PFSK-1 (cell line): ENCODE measurements around the gene TTBK1.

ENCODE experiments used
- POLR2AphosphoS5 ChIP-seq: IDR thresholded peaks from 2 replicates; pipeline ENCODE4 v1.6.1; 2012; ENCODE audit warnings: low read depth, mild to moderate bottlenecking, control low read depth, low read length, moderate library complexity
- REST ChIP-seq, 2 experiments: IDR thresholded peaks; 2 replicates each; pipeline versions ENCODE4 v1.6.1 to v1.8.0; 2011 to 2012; ENCODE audit warnings: low read depth in 2 of 2, low read length in 2 of 2, control low read depth in 1 of 2, inconsistent platforms in 1 of 2, mild to moderate bottlenecking in 1 of 2, moderate library complexity in 1 of 2; ENCODE audit not compliant: insufficient read depth in 1 of 2
- TAF1 ChIP-seq: IDR thresholded peaks from 2 replicates; pipeline ENCODE4 v1.6.1; 2012; ENCODE audit warnings: low read length, control low read depth, borderline replicate concordance; ENCODE audit not compliant: insufficient read depth

GRCh38 chr6:43335469-43335868, 92.2 kb downstream of the TTBK1 start:
- TF ChIP-seq REST (IDR thresholded peaks at IDR 0.05; ENCODE audit: insufficient read depth in 1 of 2, low read depth in 2 of 2, low read length in 2 of 2), result no peak
- no peak for TF ChIP-seq POLR2AphosphoS5
- TF ChIP-seq TAF1, result no peak
